ENCODE data around the gene RHBDF2. TPM values are rescaled to one million over a fixed set of nuclear protein-coding genes. Genes with fewer than 3 reads are reported as not detected.

The RHBDF2 gene
- total and polyA plus RNA-seq, 4 donors, result 20.1 to 116 (median 39.6) TPM

DNA sequence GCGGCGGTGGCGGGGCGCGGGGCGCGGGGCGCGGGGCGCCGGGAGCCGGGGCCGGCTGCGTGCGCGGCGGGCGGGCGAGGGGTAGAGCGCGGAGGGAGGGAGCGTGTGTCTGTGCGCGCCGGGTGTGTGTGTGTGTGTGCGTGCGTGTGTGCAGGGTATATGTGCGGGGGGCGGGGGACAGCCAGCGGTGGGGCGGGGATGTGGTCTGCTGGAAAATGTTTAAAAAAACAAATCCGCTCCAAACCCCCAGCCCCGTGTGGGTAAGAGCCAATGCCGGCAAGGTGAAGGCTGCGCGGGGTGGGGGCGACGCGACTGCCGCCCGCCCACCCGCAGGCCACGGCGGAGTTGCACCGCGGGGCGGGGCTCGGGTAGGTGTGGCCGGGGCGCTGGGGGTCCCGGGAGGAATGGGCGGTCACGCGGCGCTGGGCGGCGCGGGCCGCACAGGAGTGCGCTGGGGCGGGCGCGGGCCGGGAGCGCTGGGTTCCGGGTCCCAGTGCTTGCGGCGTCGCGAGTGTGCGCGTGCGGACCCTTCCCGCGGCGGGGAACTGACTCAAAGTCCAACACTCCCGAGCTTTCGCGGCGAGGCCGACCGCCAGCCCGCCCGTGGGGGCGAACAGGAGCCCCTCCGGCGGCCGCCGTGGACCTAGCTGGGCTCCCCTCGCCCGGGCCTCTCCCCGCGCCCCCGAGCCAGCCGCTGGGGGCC, 36.5 kb upstream of the RHBDF2 start, which contains the start of gene CYGB:
CYGB (minus strand) TSS at position 132 of the 703 bp plus-strand sequence. CDS start 167 bp downstream, outside the sequence.
- TF ChIP-seq CTCF (IDR thresholded peaks at IDR 0.05; ENCODE audit: control extremely low read depth, extremely low read depth), result no peak
- no peaks in the 10 kb centered on the region for H3K9me3 ChIP-seq (ENCODE audit: control insufficient read depth in 4 of 4, insufficient read depth in 3 of 4, low read length in 3 of 4)
- ATAC-seq (ENCODE audit: insufficient read depth, low FRiP score) (no peak), DNase-seq (peak; percentile 51 to 70 (median 69))
- peak within 1 kb of the TSS in 1 of 2 donors; percentile 23 for H3K9ac ChIP-seq (ENCODE audit: insufficient read depth in 1 of 2, low read length in 2 of 2)
- H3K27me3 ChIP-seq (ENCODE audit: control insufficient read depth in 3 of 3, insufficient read depth in 3 of 3, low read length in 2 of 3), result peaks cover 0 to 16% (median 0%) of the 10 kb centered on the region in 3 donors
- peak within 1 kb of the TSS; percentile 45 to 62 for H3K27ac ChIP-seq (ENCODE audit: low read depth in 1 of 2, low read length in 1 of 2)
- peaks cover 0 to 56% (median 13%) of the 10 kb centered on the region in 5 donors for H3K4me1 ChIP-seq (ENCODE audit: control insufficient read depth in 5 of 5, insufficient read depth in 5 of 5, low read length in 5 of 5)
- peaks cover 0 to 4% (median 0%) of the 10 kb centered on the region in 4 donors for H3K36me3 ChIP-seq (ENCODE audit: control insufficient read depth in 4 of 4, insufficient read depth in 4 of 4, low read length in 4 of 4)
- WGBS, 2 donors, result 1 to 3% methylated on average over 62 to 94 of the region's 95 CpGs
- H3K4me3 ChIP-seq, result peak within 1 kb of the TSS; percentile 25

DNA sequence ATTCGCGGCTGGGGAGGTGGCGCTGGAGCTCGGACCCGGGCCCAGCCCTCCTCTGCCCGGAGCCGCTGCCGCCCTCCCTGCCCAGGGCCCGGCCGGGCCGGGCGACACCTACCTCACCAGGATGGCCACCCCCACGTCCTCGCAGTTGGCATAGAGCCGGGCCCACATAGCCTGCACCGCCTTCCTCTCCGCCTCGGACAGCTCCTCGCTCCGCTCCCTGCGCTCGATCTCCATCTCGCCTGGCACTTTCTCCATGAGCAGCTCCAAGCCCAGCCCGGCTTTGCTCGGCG, 36.0 kb upstream of the RHBDF2 start:
- peak overlapping the region; percentile 45 to 62 for H3K27ac ChIP-seq (ENCODE audit: low read depth in 1 of 2, low read length in 1 of 2)

GRCh38 chr17:76536511-76537287, 35.5 kb upstream of the RHBDF2 start:
- DNase-seq, result no peak
- Histone ChIP-seq H3K27ac (ENCODE audit: low read depth in 1 of 2, low read length in 1 of 2) (peak overlapping the region; percentile 45 to 62), H3K27me3 (ENCODE audit: control insufficient read depth in 3 of 3, insufficient read depth in 3 of 3, low read length in 2 of 3) (peaks cover 0 to 12% (median 0%) of the 10 kb centered on the region in 3 donors), H3K4me1 (ENCODE audit: control insufficient read depth in 5 of 5, insufficient read depth in 5 of 5, low read length in 5 of 5) (peaks cover 0 to 51% (median 13%) of the 10 kb centered on the region in 5 donors), H3K36me3 (ENCODE audit: control insufficient read depth in 4 of 4, insufficient read depth in 4 of 4, low read length in 4 of 4) (peaks cover 0 to 4% (median 0%) of the 10 kb centered on the region in 4 donors), H3K9me3 (ENCODE audit: control insufficient read depth in 4 of 4, insufficient read depth in 3 of 4, low read length in 3 of 4) (no peaks in the 10 kb centered on the region), H3K4me3 (peak overlapping the region; percentile 25), H3K9ac (ENCODE audit: insufficient read depth in 1 of 2, low read length in 2 of 2) (peak overlapping the region in 1 of 2 donors; percentile 23)
- no peak for TF ChIP-seq CTCF (IDR thresholded peaks at IDR 0.05; ENCODE audit: control extremely low read depth, extremely low read depth)
- ATAC-seq (ENCODE audit: insufficient read depth, low FRiP score), result no peak
- WGBS, 2 donors, result 61% methylated on average over 25 of the region's 25 CpGs

More for the DNA sequence above, 36.0 kb upstream of the RHBDF2 start:
- Histone ChIP-seq H3K36me3 (ENCODE audit: control insufficient read depth in 4 of 4, insufficient read depth in 4 of 4, low read length in 4 of 4) (peaks cover 0 to 4% (median 0%) of the 10 kb centered on the region in 4 donors), H3K27me3 (ENCODE audit: control insufficient read depth in 3 of 3, insufficient read depth in 3 of 3, low read length in 2 of 3) (peaks cover 0 to 12% (median 0%) of the 10 kb centered on the region in 3 donors), H3K4me3 (peak overlapping the region; percentile 25), H3K9me3 (ENCODE audit: control insufficient read depth in 4 of 4, insufficient read depth in 3 of 4, low read length in 3 of 4) (no peaks in the 10 kb centered on the region), H3K4me1 (ENCODE audit: control insufficient read depth in 5 of 5, insufficient read depth in 5 of 5, low read length in 5 of 5) (peaks cover 0 to 53% (median 13%) of the 10 kb centered on the region in 5 donors), H3K9ac (ENCODE audit: insufficient read depth in 1 of 2, low read length in 2 of 2) (no peak overlapping the region)
- 10 to 11% methylated on average over 25 to 26 of the region's 26 CpGs for WGBS, 2 donors
- ATAC-seq (ENCODE audit: insufficient read depth, low FRiP score), result no peak
- DNase-seq, result peak; percentile 54 to 61 (median 60)
- TF ChIP-seq CTCF (IDR thresholded peaks at IDR 0.05; ENCODE audit: control extremely low read depth, extremely low read depth), result no peak

All from lung (tissue), 12 donors.